ENCODE results near the gene SMC1A.

DNA sequence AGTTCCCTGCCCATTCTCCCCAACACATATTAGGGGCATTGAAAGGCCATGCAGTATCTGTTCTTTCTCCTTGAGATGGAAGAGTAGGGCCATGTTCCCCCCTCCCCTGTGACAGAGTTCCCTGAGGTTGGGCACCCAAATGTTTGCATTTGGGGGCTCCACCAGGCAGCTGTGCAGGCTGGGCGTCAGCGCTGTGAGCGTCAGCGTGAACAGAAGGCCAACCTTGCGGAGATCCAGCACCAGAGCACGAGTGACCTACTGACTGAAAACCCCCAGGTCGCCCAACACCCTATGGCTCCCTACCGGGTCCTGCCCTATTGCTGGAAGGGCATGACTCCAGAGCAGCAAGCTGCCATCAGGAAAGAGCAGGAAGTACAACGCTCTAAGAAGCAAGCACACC is 7.8 kb upstream of the SMC1A start:
- TF ChIP-seq RARB (CRISPR knock-in tag; IDR thresholded peaks at IDR 0.05) (no peak), PATZ1 (CRISPR knock-in tag; IDR thresholded peaks at IDR 0.05; ENCODE audit: borderline replicate concordance) (no peak), ARNTL (CRISPR knock-in tag; IDR thresholded peaks at IDR 0.05; ENCODE audit: borderline replicate concordance, low read depth) (no peak), OSR1 (CRISPR knock-in tag; IDR thresholded peaks at IDR 0.05) (no peak), ZFP3 (CRISPR knock-in tag; IDR thresholded peaks at IDR 0.05) (no peak), CSDC2 (CRISPR knock-in tag; IDR thresholded peaks at IDR 0.05) (no peak)

All from SK-N-SH treated with all-trans-retinoic acid at 6 μM for 48 hours (cell line).